Chondrocyte (in vitro differentiated cells): ENCODE data around the gene DNAH14. TPM values are rescaled to one million over a fixed set of nuclear protein-coding genes. Genes with fewer than 3 reads are reported as not detected.

Experiments used
- DNase-seq: peaks from one replicate; pipeline ENCODE4 v3.0.0; 2021; ENCODE audit warnings: mixed read lengths, low spot score
- H3K27ac Mint-ChIP-seq: one replicate; pipeline ENCODE4 v1.8.0; 2021; ENCODE audit warnings: mild to moderate bottlenecking, moderate library complexity, mixed read lengths; ENCODE audit not compliant: unreplicated experiment
- H3K27me3 Mint-ChIP-seq: 2 replicates; pipeline ENCODE4 v1.8.0; 2021; ENCODE audit warnings: low read depth, mixed read lengths
- H3K36me3 Mint-ChIP-seq: 2 replicates; pipeline ENCODE4 v1.8.0; 2021; ENCODE audit warnings: low read depth, mixed read lengths
- H3K4me1 Mint-ChIP-seq: 2 replicates; pipeline ENCODE4 v1.8.0; 2021; ENCODE audit warnings: low read depth, mild to moderate bottlenecking, mixed read lengths
- H3K4me3 Mint-ChIP-seq: one replicate; pipeline ENCODE4 v1.8.0; 2021; ENCODE audit warnings: mild to moderate bottlenecking, moderate library complexity, mixed read lengths; ENCODE audit not compliant: unreplicated experiment
- H3K9me3 Mint-ChIP-seq: 2 replicates; pipeline ENCODE4 v1.8.0; 2021; ENCODE audit warnings: low read depth, mixed read lengths
- CTCF ChIP-seq: fragments of 200-600 bp; sonication (generic); IDR thresholded peaks from 2 replicates; pipeline ENCODE4 v1.5.0; 2021; ENCODE audit warnings: antibody characterized with exemption, mild to moderate bottlenecking, moderate library complexity
- total RNA-seq: library from RNA; stranded (reverse); gene quantifications from 3 replicates; pipeline ENCODE4 v1.2.1, GENCODE V29; 2021

Gene DNAH14
- total RNA-seq, 1 donor from 2014 or later, result 16.0 TPM

GRCh38 chr1:225257081-225257480 is 327.6 kb downstream of the DNAH14 start:
- Mint-ChIP-seq H3K36me3 (peaks cover 5% of the 10 kb centered on the region), H3K4me1 (no peaks in the 10 kb centered on the region), H3K4me3 (no peak overlapping the region), H3K27me3 (no peaks in the 10 kb centered on the region), H3K9me3 (peaks cover 9% of the 10 kb centered on the region), H3K27ac (no peak overlapping the region)
- no peak for DNase-seq
- TF ChIP-seq CTCF, result no peak

GRCh38 chr1:225258811-225259210 is 329.3 kb downstream of the DNAH14 start:
- peaks cover 13% of the 10 kb centered on the region for H3K9me3 Mint-ChIP-seq
- H3K4me3 Mint-ChIP-seq, result no peak overlapping the region
- TF ChIP-seq CTCF, result no peak
- no peaks in the 10 kb centered on the region for H3K4me1 Mint-ChIP-seq
- DNase-seq, result no peak
- H3K36me3 Mint-ChIP-seq, result peaks cover 10% of the 10 kb centered on the region
- no peaks in the 10 kb centered on the region for H3K27me3 Mint-ChIP-seq
- H3K27ac Mint-ChIP-seq, result no peak overlapping the region

GRCh38 chr1:225259542-225259941 is 330.1 kb downstream of the DNAH14 start:
- TF ChIP-seq CTCF, result no peak
- peaks cover 8% of the 10 kb centered on the region for H3K36me3 Mint-ChIP-seq
- no peaks in the 10 kb centered on the region for H3K4me1 Mint-ChIP-seq
- no peak overlapping the region for H3K27ac Mint-ChIP-seq
- H3K9me3 Mint-ChIP-seq, result peaks cover 13% of the 10 kb centered on the region
- H3K27me3 Mint-ChIP-seq, result no peaks in the 10 kb centered on the region
- H3K4me3 Mint-ChIP-seq, result no peak overlapping the region
- no peak for DNase-seq

GRCh38 chr1:225260319-225260718 is 330.8 kb downstream of the DNAH14 start:
- H3K4me1 Mint-ChIP-seq, result no peaks in the 10 kb centered on the region
- H3K9me3 Mint-ChIP-seq, result peaks cover 12% of the 10 kb centered on the region
- H3K27ac Mint-ChIP-seq, result no peak overlapping the region
- DNase-seq, result no peak
- no peaks in the 10 kb centered on the region for H3K27me3 Mint-ChIP-seq
- TF ChIP-seq CTCF, result no peak
- H3K36me3 Mint-ChIP-seq, result peaks cover 8% of the 10 kb centered on the region
- no peak overlapping the region for H3K4me3 Mint-ChIP-seq

- no peak for DNase-seq
- Mint-ChIP-seq H3K4me1 (no peaks in the 10 kb centered on the region), H3K27me3 (no peaks in the 10 kb centered on the region), H3K9me3 (peaks cover 18% of the 10 kb centered on the region), H3K27ac (no peak overlapping the region), H3K4me3 (no peak overlapping the region), H3K36me3 (peaks cover 3% of the 10 kb centered on the region)
- no peak for TF ChIP-seq CTCF
Observed at GRCh38 chr1:225277445-225277844, 348.0 kb downstream of the DNAH14 start.
